Natural killer cell (primary cell): ENCODE measurements around the gene C17orf58. TPM values are rescaled to one million over a fixed set of nuclear protein-coding genes. Genes with fewer than 3 reads are reported as not detected.
"Not testable (repeated sequence)": the region's sequence is repeated elsewhere in the genome, so short reads cannot be mapped to it uniquely, and the experiment has no call there.

ENCODE experiments used
- ATAC-seq, 3 donors: fragments of 150-1000 bp in 2 of 3; fragments of 200-7000 bp in 1 of 3; cut with Tn5 transposase; 1 replicate in 1 of 3; 2 replicates in 2 of 3; pipeline ENCODE4 v1.10.0; 2021; ENCODE audit warnings: mild to moderate bottlenecking in 2 of 3, moderate library complexity in 2 of 3
- DNase-seq, 2 donors: peaks; one replicate each; pipeline versions ENCODE4 v3.0.0 to v3.0.0-alpha.2; 2013 to 2021; ENCODE audit warnings: mixed read lengths in 1 of 2
- H3K27ac ChIP-seq: one replicate; pipeline ENCODE4 v1.5.1; 2013; ENCODE audit warnings: mild to moderate bottlenecking, low read length
- H3K27me3 ChIP-seq: one replicate; pipeline ENCODE4 v1.6.1; 2013; ENCODE audit warnings: low read length; ENCODE audit not compliant: control insufficient read depth, insufficient read depth
- H3K36me3 ChIP-seq: one replicate; pipeline ENCODE4 v1.6.1; 2013; ENCODE audit warnings: low read length; ENCODE audit not compliant: control insufficient read depth, insufficient read depth
- H3K4me1 ChIP-seq: one replicate; pipeline ENCODE4 v1.6.1; 2013; ENCODE audit warnings: low read length; ENCODE audit not compliant: control insufficient read depth, insufficient read depth
- H3K4me3 ChIP-seq: one replicate; pipeline ENCODE4 v1.5.1; 2013; ENCODE audit warnings: low read length
- H3K9me3 ChIP-seq: one replicate; pipeline ENCODE4 v1.6.1; 2013; ENCODE audit warnings: low read length; ENCODE audit not compliant: control insufficient read depth, insufficient read depth
- H3K27ac Mint-ChIP-seq, 2 donors: one replicate each; pipeline ENCODE4 v1.8.0; 2022; ENCODE audit warnings: mild to moderate bottlenecking in 2 of 2, mixed read lengths in 2 of 2, moderate library complexity in 1 of 2
- H3K27me3 Mint-ChIP-seq, 2 donors: one replicate each; pipeline ENCODE4 v1.8.0; 2022; ENCODE audit warnings: low read depth in 2 of 2, mixed read lengths in 2 of 2
- H3K36me3 Mint-ChIP-seq: one replicate; pipeline ENCODE4 v1.8.0; 2022; ENCODE audit warnings: mixed read lengths
- H3K4me1 Mint-ChIP-seq, 2 donors: one replicate each; pipeline ENCODE4 v1.8.0; 2022; ENCODE audit warnings: mixed read lengths in 2 of 2
- H3K4me3 Mint-ChIP-seq: one replicate; pipeline ENCODE4 v1.8.0; 2022; ENCODE audit warnings: mild to moderate bottlenecking, moderate library complexity, mixed read lengths
- H3K9me3 Mint-ChIP-seq, 2 donors: one replicate each; pipeline ENCODE4 v1.8.0; 2022; ENCODE audit warnings: mixed read lengths in 2 of 2
- CTCF ChIP-seq: fragments of 200-600 bp; IDR thresholded peaks from one replicate; pipeline ENCODE4 v1.8.0; 2022; ENCODE audit warnings: antibody characterized with exemption
- WGBS: methylation state at CpG from one replicate; pipeline ENCODE4 v1.1.7; 2013; ENCODE audit warnings: missing lambda C conversion rate; ENCODE audit not compliant: insufficient coverage; 5-methylcytosine and 5-hydroxymethylcytosine counted together
- intact Hi-C: fragments of 100-400 bp; cut with micrococcal nuclease; formaldehyde crosslinking; loops from one replicate; pipeline ENCODE4 v1.14.2; 2022
- total RNA-seq, 4 donors: library from RNA; stranded (reverse); fragments of 120-200 nt in 1 of 4; gene quantifications; one replicate each; pipeline versions ENCODE4 v1.2.3 to v1.2.4, GENCODE V29; 2013 to 2022

The C17orf58 gene
- total RNA-seq, result 1 to 10 TPM; 4.3 to 5.8 (median 4.6) TPM
- 4.0 TPM for total RNA-seq (2013)

GRCh38 chr17:67996301-67997171 is at the start of gene C17orf58:
TSS of gene C17orf58 (minus strand) at chr17:67996469. CDS start at chr17:67996198, 271 bp downstream.
- Histone ChIP-seq H3K4me3 (peak within 1 kb of the TSS; percentile 35), H3K4me1 (peaks cover 29% of the 10 kb centered on the region)
- H3K36me3 Mint-ChIP-seq, H3K27me3 ChIP-seq, H3K9me3 Mint-ChIP-seq, H3K27ac ChIP-seq, H3K9me3 ChIP-seq, H3K36me3 ChIP-seq, ATAC-seq: not testable (repeated sequence)
- Mint-ChIP-seq H3K4me1 (peaks cover 35 to 38% of the 10 kb centered on the region in 2 donors), H3K27me3 (peaks cover 5 to 23% of the 10 kb centered on the region in 2 donors), H3K27ac (peak within 1 kb of the TSS; percentile 77 to 86), H3K4me3 (peak within 1 kb of the TSS; percentile 92)
- DNase-seq, result peak in 1 of 2 donors; percentile 19
- intact Hi-C loops, result loop anchor here (10.0 kb wide), 1 partner anchor 1328 kb away; the partner anchor contains the start of gene ABCA5
- 32% methylated on average over 25 of the region's 25 CpGs for WGBS

- peaks cover 21% of the 10 kb centered on the region for H3K36me3 ChIP-seq
- H3K27ac ChIP-seq, result peak overlapping the region; percentile 79
- no peaks in the 10 kb centered on the region for H3K27me3 Mint-ChIP-seq
- ATAC-seq (no peak), DNase-seq (no peak)
- H3K27ac Mint-ChIP-seq, result peak overlapping the region; percentile 88 to 90
- H3K9me3 Mint-ChIP-seq, result no peaks in the 10 kb centered on the region
- WGBS, result 11% methylated on average over 8 of the region's 11 CpGs
- peak overlapping the region; percentile 93 for H3K4me3 Mint-ChIP-seq
- intact Hi-C loops, result no loop called here
- H3K4me3 ChIP-seq, result peak overlapping the region; percentile 84
- no peak for TF ChIP-seq CTCF
- H3K4me1 Mint-ChIP-seq, result peaks cover 8 to 13% of the 10 kb centered on the region in 2 donors
- H3K9me3 ChIP-seq, result no peaks in the 10 kb centered on the region
- H3K4me1 ChIP-seq, result no peaks in the 10 kb centered on the region
- no peaks in the 10 kb centered on the region for H3K27me3 ChIP-seq
- H3K36me3 Mint-ChIP-seq, result no peaks in the 10 kb centered on the region
Measured at GRCh38 chr17:68036304-68037147, 40.3 kb upstream of the C17orf58 start.

GRCh38 chr17:68035523-68036303 is 39.4 kb upstream of the C17orf58 start, which contains the start of gene KPNA2:
TSS of gene KPNA2 (plus strand) at chr17:68035735. CDS start at chr17:68037133, 1,398 bp downstream.
- Histone ChIP-seq H3K27ac (peak within 1 kb of the TSS; percentile 79), H3K36me3 (peaks cover 13% of the 10 kb centered on the region), H3K4me1 (no peaks in the 10 kb centered on the region), H3K9me3 (no peaks in the 10 kb centered on the region), H3K27me3 (no peaks in the 10 kb centered on the region), H3K4me3 (peak within 1 kb of the TSS; percentile 84)
- H3K27ac Mint-ChIP-seq, result peak within 1 kb of the TSS; percentile 88 to 90
- H3K4me1 Mint-ChIP-seq, result peaks cover 8 to 13% of the 10 kb centered on the region in 2 donors
- DNase-seq (peak; percentile 88 to 97), ATAC-seq (peak; percentile 86 to 96 (median 89))
- H3K36me3 Mint-ChIP-seq, result no peaks in the 10 kb centered on the region
- TF ChIP-seq CTCF, result no peak
- H3K9me3 Mint-ChIP-seq, result no peaks in the 10 kb centered on the region
- H3K27me3 Mint-ChIP-seq, result no peaks in the 10 kb centered on the region
- intact Hi-C loops, result loop anchor here (1.0 kb wide), 1 partner anchor 15 kb away; no protein-coding TSS in a partner anchor
- under 1% methylated on average over 71 of the region's 72 CpGs for WGBS
- H3K4me3 Mint-ChIP-seq, result peak within 1 kb of the TSS; percentile 93
